HUDEP-2 (cell line): ENCODE measurements around the gene ARID2.

ENCODE experiments used
- DNase-seq, 76 experiments: peaks; one replicate each; lab custom pipeline; 2025; ENCODE audit not compliant: unreplicated experiment in 76 of 76; lab: John Stamatoyannopoulos, UW

Gene ARID2

GRCh38 chr12:45721369-45721768 is 8.1 kb upstream of the ARID2 start:
- DNase-seq: no peak

DNA sequence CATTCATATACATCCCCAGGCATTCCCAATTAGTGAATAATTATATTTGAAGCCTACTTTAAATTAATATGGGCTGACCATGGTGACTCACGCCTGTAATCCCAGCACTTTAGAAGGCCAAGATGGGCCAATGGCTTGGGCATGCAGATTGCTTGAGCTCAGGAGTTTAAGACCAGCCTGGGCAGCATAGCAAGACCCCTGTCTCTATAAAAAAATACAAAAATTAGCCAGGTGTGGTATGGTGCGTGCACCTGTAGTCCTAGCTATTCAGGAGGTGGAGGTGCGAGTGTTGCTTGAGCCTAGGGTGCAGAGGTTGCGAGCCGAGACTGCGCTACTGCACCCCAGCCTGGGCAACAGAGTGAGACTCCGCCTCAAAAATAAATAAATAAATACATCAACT is 7.6 kb upstream of the ARID2 start:
- DNase-seq: no peak

DNA sequence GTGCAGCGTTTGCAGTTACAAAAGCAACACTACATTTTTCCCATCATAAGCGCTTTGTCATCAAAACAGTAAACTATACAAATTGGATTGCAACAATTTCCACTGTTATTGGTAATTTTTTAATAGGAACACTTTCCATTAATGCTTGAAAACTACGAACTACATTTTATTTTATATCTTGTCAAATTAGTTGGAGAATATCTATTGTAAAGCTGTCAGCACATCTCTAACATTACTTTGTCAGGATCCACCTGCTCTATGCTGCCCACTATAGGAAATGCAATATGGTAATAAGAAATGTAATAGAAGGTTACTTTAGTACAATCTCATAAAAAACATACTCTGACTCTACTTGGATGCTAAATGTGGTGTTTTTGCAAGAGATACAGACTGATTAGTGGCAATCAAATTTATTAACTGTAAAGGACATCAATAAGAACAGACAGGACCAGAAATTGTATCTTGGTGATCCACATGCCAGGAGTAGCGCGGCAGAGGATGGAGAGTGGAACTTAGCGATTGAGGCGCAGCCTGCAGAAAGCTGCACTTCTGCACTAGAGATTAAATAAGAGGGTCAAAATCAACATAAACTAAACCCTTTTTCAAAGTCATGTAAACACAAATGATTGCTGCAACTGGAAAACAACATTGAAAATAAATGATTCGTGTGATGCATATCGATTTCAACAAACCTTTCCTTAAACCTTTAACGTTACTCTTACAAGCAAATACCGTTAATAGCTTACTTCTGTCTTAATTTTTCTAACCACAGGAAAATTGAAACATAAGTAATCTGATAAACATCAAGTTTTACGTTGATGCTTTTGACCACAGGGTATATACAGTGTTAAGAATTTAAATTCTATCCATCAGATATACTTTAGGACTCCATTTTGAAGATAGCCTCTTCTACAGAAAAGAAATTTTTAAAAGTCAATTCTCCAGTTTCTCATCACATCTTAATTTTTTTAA is 3.6 kb upstream of the ARID2 start:
- DNase-seq: peak in 20 of 76 experiments; percentile 5 to 57 (median 24)

DNA sequence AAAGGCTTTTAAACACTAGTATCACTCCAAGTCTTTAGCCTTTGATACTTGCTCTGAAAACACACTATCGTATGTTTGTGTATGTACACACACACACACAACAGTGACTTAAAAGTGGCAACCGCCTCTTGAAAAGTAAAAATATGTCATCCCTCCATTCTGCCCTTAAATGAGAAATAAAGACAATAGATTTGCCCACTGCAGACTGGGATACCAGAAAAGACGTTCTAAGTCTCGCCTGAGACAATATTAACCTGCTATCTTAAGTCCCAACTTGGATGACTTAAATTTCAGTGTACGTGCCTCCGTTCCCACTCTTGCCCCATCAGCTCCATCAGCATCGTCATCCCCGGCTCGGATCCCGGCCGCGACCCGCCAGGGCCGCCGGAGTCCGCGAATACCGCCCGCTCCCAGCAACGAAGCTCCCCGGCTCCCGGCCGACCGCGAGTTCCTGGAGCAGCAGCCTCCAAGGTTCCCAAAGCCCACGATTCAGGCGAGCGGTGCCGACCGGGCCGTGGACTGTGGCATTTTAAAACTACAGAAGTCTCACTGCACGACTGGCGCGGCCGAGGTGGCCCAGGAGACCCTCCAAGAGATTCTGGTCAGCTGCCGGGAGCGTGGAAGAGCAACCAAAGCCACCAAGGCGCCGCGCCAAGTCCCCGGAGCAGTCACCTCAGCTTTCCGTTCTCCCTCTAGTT is 2.8 kb upstream of the ARID2 start:
- peak in 24 of 76 experiments; percentile 5 to 64 (median 29) for DNase-seq

GRCh38 chr12:45727301-45727979 is 2.1 kb upstream of the ARID2 start:
- DNase-seq: peak; percentile 38 to 97 (median 90)

DNA sequence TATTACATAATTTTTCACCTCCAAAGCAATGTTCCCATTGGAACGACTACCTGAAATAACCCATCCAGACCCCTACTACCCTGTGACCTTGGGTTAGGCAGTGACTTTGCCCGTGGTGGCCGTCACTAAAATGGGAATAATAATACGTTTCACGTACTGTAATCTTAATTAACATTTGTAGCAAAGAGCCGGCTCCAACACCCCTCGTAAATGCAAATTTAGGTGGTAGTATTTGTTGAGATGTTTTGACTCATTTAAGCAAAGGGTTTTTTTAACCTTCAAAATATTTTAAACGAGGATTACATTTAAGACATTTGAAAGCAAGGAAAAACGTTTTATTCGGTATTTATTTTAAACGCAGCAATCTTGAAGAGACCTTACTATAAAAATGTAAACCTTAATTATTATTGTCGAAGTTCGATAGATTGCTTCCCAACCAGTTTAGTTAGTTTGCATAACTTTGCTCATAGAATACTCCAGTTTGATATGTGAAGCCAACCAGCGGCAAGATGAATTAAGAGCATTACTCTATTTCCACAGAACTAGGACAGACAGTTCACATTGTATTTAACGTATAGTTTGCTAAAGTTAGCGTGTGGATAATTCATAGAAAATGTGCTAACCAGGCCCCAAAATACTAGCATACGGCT is 1.4 kb upstream of the ARID2 start:
- peak in 2 of 76 experiments; percentile 25 to 53 for DNase-seq

DNA sequence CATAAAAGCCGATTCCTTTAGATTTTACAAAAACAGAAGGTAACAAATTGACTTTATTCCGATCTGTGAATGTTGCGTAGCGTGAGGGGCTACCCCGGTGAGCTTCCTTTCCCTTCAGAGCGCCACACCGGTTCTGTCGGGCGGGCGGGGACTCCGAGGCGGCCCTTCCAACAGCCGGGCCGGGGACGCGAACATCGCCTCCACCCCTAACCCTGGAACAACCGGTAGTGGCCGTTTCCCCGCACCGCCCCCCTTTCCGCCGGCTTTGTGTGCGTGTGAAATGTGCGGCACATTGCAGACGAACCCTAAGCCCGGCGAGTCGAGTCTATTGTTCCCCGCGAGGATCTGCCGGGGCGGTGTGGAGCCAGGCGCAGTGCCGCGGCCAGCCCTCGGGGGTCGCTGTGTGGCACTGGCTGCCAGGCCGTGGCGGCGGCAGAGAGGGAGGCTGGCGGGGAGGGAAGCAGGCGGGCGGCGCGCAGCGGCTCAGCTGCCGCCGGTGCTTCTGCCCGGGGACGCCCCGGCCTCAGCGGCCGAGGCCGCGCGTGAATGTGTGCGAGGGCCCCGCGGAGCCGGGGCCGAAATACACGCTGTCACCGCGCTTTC is 775 bp upstream of the ARID2 start:
- peak; percentile 32 to 97 (median 93) for DNase-seq

DNA sequence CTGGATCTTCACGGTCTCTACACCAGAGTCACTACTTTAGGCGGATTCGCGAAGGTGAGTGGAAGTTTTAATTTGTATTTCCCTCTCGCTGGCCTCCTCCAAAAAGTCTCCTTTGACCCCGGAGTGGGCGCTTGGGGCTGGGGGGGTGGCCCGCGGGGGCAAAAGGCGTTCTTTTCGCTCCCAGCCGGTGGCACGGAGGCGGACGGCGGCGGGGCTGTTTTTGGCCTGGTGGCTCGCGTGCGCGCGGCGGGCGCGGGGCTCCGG is 510 bp downstream of the ARID2 start:
- peak in 9 of 76 experiments; percentile 24 to 56 (median 44) for DNase-seq

DNA sequence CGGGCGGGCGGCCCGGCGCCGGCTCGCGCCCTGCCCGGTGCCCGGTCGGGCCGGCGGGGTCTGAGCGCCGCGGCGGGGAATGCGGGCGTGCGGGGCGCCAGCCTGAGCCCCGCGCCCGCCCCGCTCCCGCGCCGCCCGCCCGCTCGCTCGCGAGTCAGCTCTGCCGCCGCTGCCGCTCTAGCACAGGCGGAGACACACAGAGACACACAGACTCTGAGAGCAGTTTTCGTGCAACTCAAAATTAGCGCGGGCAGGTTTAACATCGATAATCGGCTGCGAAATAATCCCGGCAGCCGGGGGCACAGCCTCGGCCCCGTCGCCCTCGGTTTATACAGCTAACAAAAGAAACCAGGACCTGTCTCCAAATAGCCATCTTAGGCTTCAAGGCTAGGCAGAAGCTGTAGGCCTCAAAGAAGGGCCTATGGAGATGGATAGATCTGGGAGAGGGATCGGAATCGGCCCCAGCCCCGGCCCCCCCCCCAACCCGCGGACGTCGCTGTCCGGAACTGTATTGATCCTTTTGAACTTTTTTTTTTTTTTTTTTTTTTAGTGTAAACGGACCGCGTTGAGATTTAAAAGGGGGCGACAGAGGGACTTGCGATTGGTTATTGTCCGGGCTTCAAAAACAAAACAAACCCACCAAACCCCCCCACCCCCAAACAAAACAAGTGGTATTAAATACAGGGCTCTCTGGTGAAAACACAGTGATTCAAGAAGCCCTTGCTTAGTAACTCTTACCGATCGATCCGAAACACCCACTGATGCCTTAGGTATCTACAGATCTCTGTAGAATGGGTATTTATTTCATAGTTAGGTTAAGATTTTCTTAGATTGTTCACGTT is 1.1 kb downstream of the ARID2 start:
- peak in 44 of 76 experiments; percentile 1 to 56 (median 24) for DNase-seq

- DNase-seq: peak in 1 of 76 experiments; percentile 14
Observed at GRCh38 chr12:45731190-45731775, 1.8 kb downstream of the ARID2 start.

GRCh38 chr12:45732250-45732649 is 2.7 kb downstream of the ARID2 start:
- DNase-seq: peak in 9 of 76 experiments; percentile 7 to 48 (median 19)

DNA sequence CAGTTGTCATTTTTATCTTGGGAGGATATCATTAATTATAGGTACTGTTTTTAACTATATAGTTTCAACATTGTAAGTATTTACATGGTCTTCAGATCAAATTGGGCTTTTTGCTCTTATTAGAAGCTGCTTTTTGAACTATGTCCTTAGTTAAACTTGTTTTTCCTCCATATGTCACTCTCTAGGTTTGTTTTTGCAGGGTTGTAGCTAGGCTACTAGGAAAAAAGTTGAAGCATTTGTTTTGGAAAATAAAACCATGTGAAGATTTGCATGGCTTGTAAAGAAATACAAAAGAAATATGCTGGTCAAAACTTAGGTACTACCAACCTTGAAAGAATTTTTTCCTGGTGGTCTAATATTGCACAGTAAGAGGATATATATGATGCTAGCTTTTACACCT is 3.4 kb downstream of the ARID2 start:
- DNase-seq: no peak

GRCh38 chr12:45737638-45738037 is 8.1 kb downstream of the ARID2 start:
- DNase-seq: no peak

DNA sequence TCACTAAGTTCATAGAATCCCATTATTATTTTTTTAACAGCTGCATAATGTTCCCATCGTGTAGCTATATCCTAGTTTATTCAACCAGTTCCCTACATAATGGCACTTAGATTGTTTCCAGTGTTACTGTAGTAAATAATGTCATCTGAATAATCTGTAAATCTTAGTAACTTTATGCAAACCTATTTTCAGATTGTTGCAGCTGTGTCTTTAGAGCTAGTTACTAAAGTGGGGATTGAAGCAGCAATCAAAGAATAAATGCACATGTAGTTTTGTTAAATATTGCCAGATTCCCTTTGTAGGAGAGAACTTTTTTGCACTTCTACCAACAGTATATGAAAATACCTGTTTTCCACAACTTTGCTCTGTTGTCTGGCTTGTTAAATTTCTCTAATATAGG is 13.1 kb downstream of the ARID2 start:
- no peak for DNase-seq

- DNase-seq: no peak
Observed at GRCh38 chr12:45743247-45743646, 13.7 kb downstream of the ARID2 start.

DNA sequence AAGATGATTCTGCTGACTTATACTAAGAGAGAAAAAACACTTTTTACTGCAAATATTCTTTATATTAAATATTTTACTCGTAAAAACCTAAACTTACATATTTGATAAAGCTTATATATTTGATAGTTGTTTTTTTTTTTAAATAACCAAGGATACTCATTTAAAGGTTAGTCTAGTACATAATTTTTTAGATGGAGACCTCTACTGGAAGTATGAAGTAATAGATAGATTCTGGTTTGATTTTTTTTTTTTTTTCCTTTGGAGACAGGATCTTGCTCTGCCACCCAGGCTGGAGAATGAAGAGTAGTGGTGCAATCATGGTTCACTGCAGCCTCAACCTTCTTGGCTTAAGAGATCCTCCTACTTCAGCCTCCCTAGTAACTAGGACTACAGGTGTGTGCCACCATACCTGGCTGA is 16.4 kb downstream of the ARID2 start:
- DNase-seq: peak in 1 of 76 experiments; percentile 8

GRCh38 chr12:45756666-45757065 is 27.2 kb downstream of the ARID2 start:
- no peak for DNase-seq

DNA sequence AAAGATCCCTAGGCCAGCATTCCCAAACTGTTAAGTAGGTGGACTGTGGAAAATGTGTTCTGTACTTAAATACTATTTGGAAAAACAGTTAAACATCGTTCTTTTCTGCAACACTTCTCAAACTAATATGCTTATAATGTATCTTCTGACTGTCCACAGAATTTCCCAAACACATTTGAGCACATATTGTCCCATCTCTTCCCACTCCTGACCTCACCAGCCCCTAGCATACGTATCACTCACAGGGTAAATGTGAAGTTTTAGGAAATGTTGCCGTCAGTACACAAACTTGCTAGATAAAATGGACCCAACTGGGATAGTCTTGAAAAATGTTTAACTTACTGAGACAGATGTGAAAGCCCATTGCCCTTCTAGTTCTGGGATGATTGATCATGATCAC is 27.7 kb downstream of the ARID2 start:
- DNase-seq: no peak

DNA sequence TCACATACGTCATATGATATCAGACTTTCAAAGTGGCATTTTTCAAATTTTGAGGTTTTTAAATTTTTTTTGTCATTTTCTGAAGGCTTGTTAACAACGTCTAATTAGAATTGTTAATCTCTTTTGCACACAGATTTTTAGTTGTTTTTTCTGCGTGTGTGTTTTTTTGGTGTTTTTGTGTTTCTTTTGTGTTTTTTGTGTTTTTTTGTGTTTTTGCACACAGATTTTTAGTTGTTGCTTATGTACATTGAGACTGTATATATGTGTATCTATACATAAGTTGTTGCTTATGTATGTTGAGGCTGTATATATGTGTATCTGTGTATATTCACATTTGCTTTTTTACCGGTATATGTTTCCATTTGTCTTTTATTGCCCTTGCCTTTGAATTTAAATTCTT is 30.8 kb downstream of the ARID2 start:
- no peak for DNase-seq
